H1 (cell line): Measurements from ENCODE around the gene CAB39L. TPM values are rescaled to one million over a fixed set of nuclear protein-coding genes. Genes with fewer than 3 reads are reported as not detected.

Source experiments
- polyA plus RNA-seq, 7 experiments: library from polyadenylated mRNA; depleted of rRNA in 3 of 7; stranded (reverse) in 5 of 7; unstranded in 2 of 7; fragments of >200 nt in 5 of 7; fragments of 200-250 nt in 2 of 7; gene quantifications; 1 replicate in 5 of 7; 2 replicates in 1 of 7; 4 replicates in 1 of 7; pipeline versions ENCODE4 v1.2.1 to v1.2.3, GENCODE V29; 2011 to 2013; ENCODE audit warnings: missing spikeins in 2 of 7, mixed read lengths in 2 of 7
- total RNA-seq: library from RNA; stranded (reverse); fragmentation: NEBNext Ultra II Directional; extraction: Animal tissue kit (Norgen Biotek cat#: 25700); gene quantifications from 2 replicates; pipeline ENCODE4 v1.2.1, GENCODE V29; 2021
- TF ChIP-seq, protein P1 (sequence below): fragments of 300-600 bp; sonication (generic); IDR thresholded peaks from 2 replicates; pipeline ENCODE4 v1.7.1; 2012; ENCODE audit warnings: low read length, moderate library complexity, mild to moderate bottlenecking, inconsistent platforms; ENCODE audit not compliant: insufficient replicate concordance

CAB39L gene
- total and polyA plus RNA-seq, 2 of the 8 experiments (the other 6 are each of a cell fraction or from before 2014, with no cell fraction given), result 2.5 to 4.8 TPM

DNA sequence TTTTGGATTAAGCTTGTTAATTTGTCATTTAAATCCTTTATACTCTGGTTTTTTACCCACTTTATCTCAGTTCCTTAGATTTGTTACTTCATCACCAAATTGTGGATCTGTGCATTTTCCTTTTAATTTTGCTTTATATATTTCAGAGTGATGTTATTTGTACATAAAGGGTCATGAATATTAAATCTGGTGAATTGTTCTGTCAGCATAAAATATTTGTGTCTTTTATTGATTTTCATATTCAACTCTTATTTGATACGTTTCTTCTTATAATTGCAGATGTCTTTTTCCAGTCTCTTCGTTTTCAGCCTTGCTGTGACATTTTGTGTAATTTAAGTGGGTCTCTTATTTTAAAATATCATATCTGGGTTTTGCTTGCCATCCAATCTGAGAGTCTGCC lies 4.9 kb upstream of the CAB39L start (continued):
- TF ChIP-seq, protein P1, sequence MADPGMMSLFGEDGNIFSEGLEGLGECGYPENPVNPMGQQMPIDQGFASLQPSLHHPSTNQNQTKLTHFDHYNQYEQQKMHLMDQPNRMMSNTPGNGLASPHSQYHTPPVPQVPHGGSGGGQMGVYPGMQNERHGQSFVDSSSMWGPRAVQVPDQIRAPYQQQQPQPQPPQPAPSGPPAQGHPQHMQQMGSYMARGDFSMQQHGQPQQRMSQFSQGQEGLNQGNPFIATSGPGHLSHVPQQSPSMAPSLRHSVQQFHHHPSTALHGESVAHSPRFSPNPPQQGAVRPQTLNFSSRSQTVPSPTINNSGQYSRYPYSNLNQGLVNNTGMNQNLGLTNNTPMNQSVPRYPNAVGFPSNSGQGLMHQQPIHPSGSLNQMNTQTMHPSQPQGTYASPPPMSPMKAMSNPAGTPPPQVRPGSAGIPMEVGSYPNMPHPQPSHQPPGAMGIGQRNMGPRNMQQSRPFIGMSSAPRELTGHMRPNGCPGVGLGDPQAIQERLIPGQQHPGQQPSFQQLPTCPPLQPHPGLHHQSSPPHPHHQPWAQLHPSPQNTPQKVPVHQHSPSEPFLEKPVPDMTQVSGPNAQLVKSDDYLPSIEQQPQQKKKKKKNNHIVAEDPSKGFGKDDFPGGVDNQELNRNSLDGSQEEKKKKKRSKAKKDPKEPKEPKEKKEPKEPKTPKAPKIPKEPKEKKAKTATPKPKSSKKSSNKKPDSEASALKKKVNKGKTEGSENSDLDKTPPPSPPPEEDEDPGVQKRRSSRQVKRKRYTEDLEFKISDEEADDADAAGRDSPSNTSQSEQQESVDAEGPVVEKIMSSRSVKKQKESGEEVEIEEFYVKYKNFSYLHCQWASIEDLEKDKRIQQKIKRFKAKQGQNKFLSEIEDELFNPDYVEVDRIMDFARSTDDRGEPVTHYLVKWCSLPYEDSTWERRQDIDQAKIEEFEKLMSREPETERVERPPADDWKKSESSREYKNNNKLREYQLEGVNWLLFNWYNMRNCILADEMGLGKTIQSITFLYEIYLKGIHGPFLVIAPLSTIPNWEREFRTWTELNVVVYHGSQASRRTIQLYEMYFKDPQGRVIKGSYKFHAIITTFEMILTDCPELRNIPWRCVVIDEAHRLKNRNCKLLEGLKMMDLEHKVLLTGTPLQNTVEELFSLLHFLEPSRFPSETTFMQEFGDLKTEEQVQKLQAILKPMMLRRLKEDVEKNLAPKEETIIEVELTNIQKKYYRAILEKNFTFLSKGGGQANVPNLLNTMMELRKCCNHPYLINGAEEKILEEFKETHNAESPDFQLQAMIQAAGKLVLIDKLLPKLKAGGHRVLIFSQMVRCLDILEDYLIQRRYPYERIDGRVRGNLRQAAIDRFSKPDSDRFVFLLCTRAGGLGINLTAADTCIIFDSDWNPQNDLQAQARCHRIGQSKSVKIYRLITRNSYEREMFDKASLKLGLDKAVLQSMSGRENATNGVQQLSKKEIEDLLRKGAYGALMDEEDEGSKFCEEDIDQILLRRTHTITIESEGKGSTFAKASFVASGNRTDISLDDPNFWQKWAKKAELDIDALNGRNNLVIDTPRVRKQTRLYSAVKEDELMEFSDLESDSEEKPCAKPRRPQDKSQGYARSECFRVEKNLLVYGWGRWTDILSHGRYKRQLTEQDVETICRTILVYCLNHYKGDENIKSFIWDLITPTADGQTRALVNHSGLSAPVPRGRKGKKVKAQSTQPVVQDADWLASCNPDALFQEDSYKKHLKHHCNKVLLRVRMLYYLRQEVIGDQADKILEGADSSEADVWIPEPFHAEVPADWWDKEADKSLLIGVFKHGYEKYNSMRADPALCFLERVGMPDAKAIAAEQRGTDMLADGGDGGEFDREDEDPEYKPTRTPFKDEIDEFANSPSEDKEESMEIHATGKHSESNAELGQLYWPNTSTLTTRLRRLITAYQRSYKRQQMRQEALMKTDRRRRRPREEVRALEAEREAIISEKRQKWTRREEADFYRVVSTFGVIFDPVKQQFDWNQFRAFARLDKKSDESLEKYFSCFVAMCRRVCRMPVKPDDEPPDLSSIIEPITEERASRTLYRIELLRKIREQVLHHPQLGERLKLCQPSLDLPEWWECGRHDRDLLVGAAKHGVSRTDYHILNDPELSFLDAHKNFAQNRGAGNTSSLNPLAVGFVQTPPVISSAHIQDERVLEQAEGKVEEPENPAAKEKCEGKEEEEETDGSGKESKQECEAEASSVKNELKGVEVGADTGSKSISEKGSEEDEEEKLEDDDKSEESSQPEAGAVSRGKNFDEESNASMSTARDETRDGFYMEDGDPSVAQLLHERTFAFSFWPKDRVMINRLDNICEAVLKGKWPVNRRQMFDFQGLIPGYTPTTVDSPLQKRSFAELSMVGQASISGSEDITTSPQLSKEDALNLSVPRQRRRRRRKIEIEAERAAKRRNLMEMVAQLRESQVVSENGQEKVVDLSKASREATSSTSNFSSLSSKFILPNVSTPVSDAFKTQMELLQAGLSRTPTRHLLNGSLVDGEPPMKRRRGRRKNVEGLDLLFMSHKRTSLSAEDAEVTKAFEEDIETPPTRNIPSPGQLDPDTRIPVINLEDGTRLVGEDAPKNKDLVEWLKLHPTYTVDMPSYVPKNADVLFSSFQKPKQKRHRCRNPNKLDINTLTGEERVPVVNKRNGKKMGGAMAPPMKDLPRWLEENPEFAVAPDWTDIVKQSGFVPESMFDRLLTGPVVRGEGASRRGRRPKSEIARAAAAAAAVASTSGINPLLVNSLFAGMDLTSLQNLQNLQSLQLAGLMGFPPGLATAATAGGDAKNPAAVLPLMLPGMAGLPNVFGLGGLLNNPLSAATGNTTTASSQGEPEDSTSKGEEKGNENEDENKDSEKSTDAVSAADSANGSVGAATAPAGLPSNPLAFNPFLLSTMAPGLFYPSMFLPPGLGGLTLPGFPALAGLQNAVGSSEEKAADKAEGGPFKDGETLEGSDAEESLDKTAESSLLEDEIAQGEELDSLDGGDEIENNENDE, result no peak
